ENCODE results near the gene KIF26B.
"Not testable (repeated sequence)": the region's sequence is repeated elsewhere in the genome, so short reads cannot be mapped to it uniquely, and the experiment has no call there.

KIF26B gene

GRCh38 chr1:245290836-245291235, 136.1 kb downstream of the KIF26B start:
- DNase-seq, result no peak

DNA sequence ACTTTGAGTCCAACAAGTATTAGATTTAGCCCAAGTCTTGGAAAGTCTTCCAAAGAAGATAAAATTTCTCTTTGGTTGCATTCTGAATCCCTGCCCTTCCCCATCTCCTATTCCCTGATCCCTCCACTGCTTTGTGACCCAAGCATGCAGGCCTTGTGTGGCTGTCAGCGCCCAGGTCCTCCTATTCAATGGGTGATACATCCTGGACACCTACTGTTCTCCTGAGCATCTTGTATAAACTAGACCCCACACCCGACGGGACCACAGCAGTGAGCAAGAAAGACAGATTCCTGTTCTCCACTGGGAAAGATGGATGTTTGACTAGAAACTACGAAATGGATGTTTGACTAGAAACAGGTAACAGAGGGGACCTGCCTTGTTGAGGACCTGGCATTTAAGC, 136.6 kb downstream of the KIF26B start:
- no peak for DNase-seq

DNA sequence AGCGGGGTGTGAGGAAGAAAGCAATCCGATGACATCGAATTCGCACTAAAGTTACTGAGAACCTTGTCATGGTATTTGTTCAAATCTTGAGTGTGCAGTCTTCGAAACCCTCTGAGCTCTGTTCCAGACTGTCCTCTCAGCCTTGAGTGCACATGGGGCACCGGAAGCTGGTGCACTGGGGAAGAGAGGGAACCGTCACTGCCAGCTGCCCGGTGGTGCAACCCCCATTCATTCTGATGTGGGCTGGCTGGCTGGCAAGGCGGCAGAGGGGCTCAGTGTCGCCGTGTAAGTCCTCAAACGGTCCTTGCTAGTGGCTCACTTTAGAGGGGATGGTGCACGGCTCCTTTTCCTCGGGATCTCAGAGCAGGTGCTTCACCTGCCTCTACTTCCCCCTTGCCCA, 137.4 kb downstream of the KIF26B start:
- DNase-seq, result no peak

- no peak for DNase-seq
Measured at GRCh38 chr1:245292553-245292952, 137.8 kb downstream of the KIF26B start.

DNA sequence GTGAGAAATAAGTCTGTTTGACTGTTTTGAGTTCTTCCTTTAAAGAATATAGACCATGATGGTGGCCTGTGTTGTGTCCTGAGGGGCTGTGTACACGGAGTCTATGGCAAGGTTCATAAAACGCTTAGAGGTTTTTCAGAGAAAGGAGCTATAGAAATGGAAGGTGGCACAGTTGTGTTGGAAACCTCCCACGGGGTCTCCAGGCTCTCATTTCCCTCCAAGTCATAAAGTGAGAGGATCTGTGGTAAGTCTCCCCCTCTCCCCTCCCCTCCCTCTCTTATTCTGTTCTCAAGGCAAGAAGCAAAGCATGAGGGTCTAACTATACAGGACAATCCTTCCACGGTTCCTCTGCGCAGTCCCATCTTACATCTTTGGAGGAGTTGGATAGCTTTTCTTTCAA, 139.2 kb downstream of the KIF26B start:
- DNase-seq, result no peak

GRCh38 chr1:245298781-245299180, 144.0 kb downstream of the KIF26B start:
- DNase-seq, result no peak

GRCh38 chr1:245301162-245301580, 146.4 kb downstream of the KIF26B start:
- no peak for DNase-seq

DNA sequence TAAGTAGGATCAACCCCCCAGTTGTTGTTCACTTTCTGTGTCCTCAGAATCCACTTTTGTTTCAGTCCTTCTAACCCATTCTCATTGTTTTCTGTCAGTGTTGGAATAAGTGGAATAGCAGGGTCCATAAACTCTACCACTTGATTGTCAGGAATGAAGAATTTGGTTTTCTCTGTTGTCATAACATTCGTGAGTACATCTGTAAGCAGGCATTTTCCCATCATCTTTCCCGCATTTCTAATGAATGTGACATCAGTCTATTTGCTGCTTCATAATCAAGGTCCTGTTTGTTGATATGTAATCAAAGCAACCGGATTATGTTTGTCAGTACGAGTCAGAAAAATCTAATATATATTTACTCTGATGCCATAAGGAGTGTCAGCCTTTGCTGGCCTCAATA, 147.1 kb downstream of the KIF26B start:
- DNase-seq, result no peak

DNA sequence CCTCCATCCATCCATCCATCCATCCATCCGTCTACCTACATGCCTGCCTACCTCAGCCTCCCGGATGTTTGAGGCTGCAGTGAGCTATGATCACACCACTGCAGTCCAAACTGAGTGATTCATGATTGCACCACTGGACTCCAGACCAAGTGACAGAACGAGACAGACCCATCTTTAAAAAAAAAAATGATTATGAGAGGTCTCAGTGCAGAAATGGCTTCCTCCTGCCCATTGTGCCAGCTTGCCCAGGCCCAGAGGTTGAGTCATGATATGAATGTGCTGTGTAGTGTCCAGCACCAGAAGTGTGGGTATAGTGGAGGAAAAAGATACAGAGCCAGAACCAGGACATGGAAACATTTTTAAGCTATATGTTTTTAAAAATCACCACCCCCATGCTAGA, 149.9 kb downstream of the KIF26B start:
- DNase-seq, result no peak

GRCh38 chr1:245306020-245306419, 151.2 kb downstream of the KIF26B start:
- DNase-seq, result no peak

GRCh38 chr1:245306628-245307410, 152.0 kb downstream of the KIF26B start:
- DNase-seq, result no peak

DNA sequence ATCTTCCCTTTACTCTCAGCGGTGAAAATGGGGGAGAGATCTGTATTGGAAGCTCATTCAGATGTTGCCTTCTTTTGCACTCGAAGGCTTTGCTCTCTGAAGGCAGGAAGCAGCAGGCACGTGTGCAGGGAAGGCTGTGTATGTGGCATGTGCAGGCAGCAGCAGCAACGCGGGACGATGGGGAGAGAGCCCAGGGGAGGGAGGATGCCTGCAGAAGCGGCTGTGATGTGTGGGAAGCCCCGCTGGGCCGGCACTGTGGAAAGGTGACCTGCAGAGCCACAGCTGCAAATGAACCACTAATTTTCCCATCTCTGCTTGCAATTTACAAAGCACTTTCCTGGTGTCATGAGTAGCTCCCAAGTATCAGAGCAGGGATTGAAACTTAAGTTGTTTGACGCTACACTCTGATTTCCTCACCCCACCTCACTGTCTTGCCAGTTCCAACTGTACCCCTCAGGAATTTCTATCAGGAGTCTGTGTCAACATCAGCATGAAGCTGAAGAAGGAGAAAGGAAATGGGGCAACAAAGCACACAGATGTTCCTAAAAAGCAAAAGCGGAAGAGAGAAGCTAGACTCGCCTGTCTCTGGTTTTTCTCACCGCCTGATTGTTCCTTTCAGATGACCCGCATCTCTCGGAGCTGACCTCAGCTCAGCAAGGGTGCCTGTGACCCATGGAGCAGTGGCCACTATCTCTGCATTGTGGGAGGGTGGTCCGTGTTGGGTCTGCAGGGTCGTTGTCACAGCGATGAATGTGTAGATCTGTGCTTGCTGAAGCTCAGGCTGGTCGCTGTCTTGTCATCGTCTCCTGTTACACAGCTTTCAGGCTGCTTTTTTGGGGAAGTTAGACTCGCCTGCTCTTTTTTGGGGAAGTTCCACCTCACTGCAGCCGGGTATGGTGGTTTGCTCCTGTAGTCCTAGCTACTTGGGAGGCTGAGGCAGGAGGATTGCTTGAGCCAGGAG, 156.1 kb downstream of the KIF26B start:
- peak; percentile 16 for DNase-seq

- DNase-seq, result no peak
Measured at GRCh38 chr1:245311887-245312536, 157.2 kb downstream of the KIF26B start.

GRCh38 chr1:245313576-245313975, 158.8 kb downstream of the KIF26B start:
- DNase-seq, result no peak

DNA sequence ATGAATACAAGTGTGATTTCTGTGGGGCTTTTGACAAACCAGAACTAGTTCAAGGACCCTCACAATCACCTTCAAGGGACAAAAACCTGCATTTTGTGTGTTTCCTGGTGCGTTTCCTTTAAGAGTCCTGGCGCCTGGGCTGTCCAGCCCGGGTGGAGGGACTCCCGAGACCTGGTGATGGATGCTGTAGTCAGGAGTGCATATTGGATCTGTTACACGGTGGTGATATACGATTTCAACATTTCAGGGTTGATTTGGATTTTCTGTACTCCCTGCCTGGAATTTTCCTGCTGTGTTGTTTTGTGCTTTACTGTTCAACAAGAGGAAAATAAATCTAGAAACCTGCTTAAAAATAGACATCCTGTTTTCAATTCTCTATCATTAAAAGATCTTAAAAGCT, 162.0 kb downstream of the KIF26B start:
- DNase-seq, result no peak

DNA sequence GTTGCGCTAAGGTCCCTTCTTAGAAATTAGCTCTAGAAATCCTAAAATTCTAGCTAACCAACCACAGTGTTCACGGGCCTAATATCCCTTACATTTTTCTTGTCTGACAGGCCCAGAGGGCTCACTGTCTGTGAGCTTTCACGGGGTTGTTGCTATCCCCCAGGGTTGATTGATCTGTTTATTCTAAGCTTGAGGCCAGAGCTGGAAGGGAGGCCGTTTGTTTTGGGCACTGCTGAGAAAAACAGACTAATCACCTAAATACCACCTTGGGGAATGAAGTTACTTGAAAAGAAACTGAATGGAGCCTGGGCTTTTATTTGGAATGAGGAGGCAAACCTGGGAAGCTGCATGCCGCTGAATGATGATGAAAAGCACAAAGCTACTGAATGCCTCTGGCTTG, 162.4 kb downstream of the KIF26B start:
- no peak for DNase-seq

DNA sequence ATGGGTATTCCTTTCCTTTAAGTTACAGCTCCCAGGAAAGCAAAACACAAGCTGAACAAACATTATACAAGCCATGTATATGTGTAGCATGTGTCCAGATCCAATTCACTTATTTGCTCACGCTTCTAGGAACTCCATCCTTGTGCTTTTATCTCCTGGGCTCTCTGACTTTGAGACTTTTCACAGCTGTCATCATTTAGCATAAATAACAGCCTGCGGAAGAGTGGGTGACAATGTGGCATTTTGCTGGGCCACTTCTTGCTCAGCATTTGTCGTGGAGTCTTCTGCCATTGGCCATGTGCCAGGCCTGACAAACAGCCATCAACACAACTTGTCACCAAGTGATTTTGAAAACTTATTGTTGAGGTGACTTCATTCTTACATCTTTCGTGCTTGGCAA, 164.3 kb downstream of the KIF26B start:
- DNase-seq, result no peak

GRCh38 chr1:245322673-245323072, 167.9 kb downstream of the KIF26B start:
- peak; percentile 3 for DNase-seq

DNA sequence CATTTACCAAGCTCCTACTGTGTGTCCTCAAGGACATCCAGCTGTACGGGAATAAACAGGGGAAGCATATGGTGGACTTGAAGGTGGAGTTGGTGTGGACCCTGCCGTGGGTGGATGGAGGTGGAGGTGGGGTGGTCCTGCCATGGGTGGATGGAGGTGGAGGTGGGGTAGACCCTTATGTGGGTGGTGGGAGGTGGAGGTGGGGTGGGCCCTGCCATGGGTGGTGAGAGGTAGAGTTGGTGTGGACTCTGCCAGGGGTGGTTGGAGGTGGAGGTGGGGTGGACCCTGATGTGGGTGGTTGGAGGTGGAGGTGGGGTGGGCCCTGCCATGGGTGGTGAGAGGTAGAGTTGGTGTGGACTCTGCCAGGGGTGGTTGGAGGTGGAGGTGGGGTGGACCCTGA, 169.0 kb downstream of the KIF26B start:
- not testable (repeated sequence) for DNase-seq

GRCh38 chr1:245325922-245326795, 171.4 kb downstream of the KIF26B start:
- DNase-seq, result no peak

DNA sequence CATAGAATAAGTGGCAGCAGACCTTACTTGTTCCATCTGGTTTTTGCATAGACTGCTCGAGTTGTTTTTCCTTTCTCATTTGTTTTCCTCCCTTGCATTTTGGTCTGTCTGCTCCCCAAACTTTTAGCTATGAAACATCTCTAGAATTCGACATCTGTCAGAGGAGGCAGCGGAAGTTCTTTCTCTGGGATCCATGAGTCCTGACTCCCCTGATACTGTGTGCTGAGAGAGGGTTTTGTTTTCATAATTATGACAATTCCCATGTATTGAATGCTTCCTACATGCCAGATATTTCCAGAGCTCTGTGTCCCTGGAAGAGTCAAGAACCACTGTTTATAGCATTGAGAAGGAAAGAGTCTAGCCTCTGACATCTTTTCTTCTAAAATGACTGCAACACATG, 172.6 kb downstream of the KIF26B start:
- DNase-seq, result no peak

DNA sequence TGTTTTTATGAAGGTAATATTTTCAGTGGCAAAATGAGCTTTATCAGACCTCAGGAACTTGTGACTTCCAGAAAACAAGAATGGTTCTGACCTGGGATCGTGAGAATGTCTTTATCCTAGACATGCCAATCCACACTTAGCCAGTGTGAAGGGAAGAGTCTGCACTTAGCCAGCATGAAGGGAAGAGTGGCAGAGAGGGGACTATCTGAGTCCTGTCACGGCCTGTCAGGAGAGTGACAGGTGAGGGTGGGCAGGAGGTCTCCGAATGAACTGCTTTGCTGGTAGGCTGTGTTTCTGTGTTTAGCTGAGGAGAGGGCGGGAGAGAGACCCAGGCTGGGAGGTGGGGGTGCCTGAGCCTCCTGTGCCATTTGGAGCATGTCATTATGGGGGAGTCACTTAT, 173.1 kb downstream of the KIF26B start:
- DNase-seq, result no peak

Measured in hematopoietic multipotent progenitor cell treated with erythropoietin and hydrocortisone succinate and interleukin-3 and kit ligand, for 8 days (in vitro differentiated cells).